H9 (cell line): ENCODE data around the gene CACNA1I. TPM values are rescaled to one million over a fixed set of nuclear protein-coding genes. Genes with fewer than 3 reads are reported as not detected.

Experiments used
- DNase-seq: peaks from one replicate; pipeline ENCODE4 v3.0.0-alpha.2; 2017
- H2AFZ ChIP-seq: one replicate; pipeline ENCODE4 v1.6.1; 2013; ENCODE audit warnings: mild to moderate bottlenecking, low read length, control low read depth, moderate library complexity
- H2AK5ac ChIP-seq: 2 replicates; pipeline ENCODE4 v1.6.1; 2013; ENCODE audit warnings: low read length, control low read depth, mixed read lengths; ENCODE audit not compliant: insufficient read length
- H2BK120ac ChIP-seq: one replicate; pipeline ENCODE4 v1.6.1; 2013; ENCODE audit warnings: low read depth, mild to moderate bottlenecking, low read length, control low read depth, inconsistent platforms; ENCODE audit not compliant: poor library complexity, severe bottlenecking
- H2BK12ac ChIP-seq: 2 replicates; pipeline ENCODE4 v1.6.1; 2013; ENCODE audit warnings: low read length, control low read depth, mixed read lengths, low read depth; ENCODE audit not compliant: insufficient read length
- H2BK15ac ChIP-seq: 2 replicates; pipeline ENCODE4 v1.6.1; 2013; ENCODE audit warnings: low read depth, low read length, control low read depth
- H2BK20ac ChIP-seq: one replicate; pipeline ENCODE4 v1.6.1; 2013; ENCODE audit warnings: low read depth, mild to moderate bottlenecking, low read length, control low read depth, inconsistent platforms; ENCODE audit not compliant: poor library complexity, severe bottlenecking
- H2BK5ac ChIP-seq: 2 replicates; pipeline ENCODE4 v1.6.1; 2013; ENCODE audit warnings: low read length, control low read depth, mixed read lengths; ENCODE audit not compliant: insufficient read length
- H3K14ac ChIP-seq: 2 replicates; pipeline ENCODE4 v1.6.1; 2013; ENCODE audit warnings: low read length, control low read depth; ENCODE audit not compliant: insufficient read depth
- H3K18ac ChIP-seq: 2 replicates; pipeline ENCODE4 v1.6.1; 2013; ENCODE audit warnings: low read depth, mild to moderate bottlenecking, mixed read lengths, low read length, control low read depth; ENCODE audit not compliant: insufficient read length
- H3K23ac ChIP-seq: 2 replicates; pipeline ENCODE4 v1.6.1; 2013; ENCODE audit warnings: low read length, control low read depth, mixed read lengths, low read depth; ENCODE audit not compliant: insufficient read length
- H3K23me2 ChIP-seq: 2 replicates; pipeline ENCODE4 v1.6.1; 2013; ENCODE audit warnings: low read depth, mild to moderate bottlenecking, mixed read lengths, low read length, control low read depth; ENCODE audit not compliant: insufficient read length, poor library complexity, severe bottlenecking
- H3K27ac ChIP-seq: 2 replicates; pipeline ENCODE4 v1.5.1; 2013; ENCODE audit warnings: low read length, control low read depth, mixed read lengths, low read depth; ENCODE audit not compliant: insufficient read length
- H3K27me3 ChIP-seq: 2 replicates; pipeline ENCODE4 v1.6.1; 2013; ENCODE audit warnings: low read length, control low read depth, inconsistent platforms; ENCODE audit not compliant: insufficient read depth
- H3K4ac ChIP-seq: 2 replicates; pipeline ENCODE4 v1.6.1; 2013; ENCODE audit warnings: low read depth, mild to moderate bottlenecking, control low read depth, inconsistent platforms, low read length, moderate library complexity
- H3K4me1 ChIP-seq: 2 replicates; pipeline ENCODE4 v1.6.1; 2013; ENCODE audit warnings: low read length, control low read depth, inconsistent platforms; ENCODE audit not compliant: insufficient read depth
- H3K4me2 ChIP-seq: 2 replicates; pipeline ENCODE4 v1.6.1; 2013; ENCODE audit warnings: low read length, control low read depth, mixed read lengths; ENCODE audit not compliant: insufficient read length, insufficient read depth
- H3K56ac ChIP-seq: 2 replicates; pipeline ENCODE4 v1.6.1; 2013; ENCODE audit warnings: low read depth, mild to moderate bottlenecking, mixed read lengths, low read length, control low read depth; ENCODE audit not compliant: insufficient read length
- H3K79me1 ChIP-seq: 2 replicates; pipeline ENCODE4 v1.6.1; 2013; ENCODE audit warnings: low read depth, mild to moderate bottlenecking, moderate library complexity, low read length, control low read depth, inconsistent platforms; ENCODE audit not compliant: insufficient read depth, poor library complexity, severe bottlenecking
- H3K79me2 ChIP-seq: 2 replicates; pipeline ENCODE4 v1.6.1; 2013; ENCODE audit warnings: low read length, control low read depth, inconsistent platforms; ENCODE audit not compliant: insufficient read depth
- H3K9ac ChIP-seq: 2 replicates; pipeline ENCODE4 v1.6.1; 2013; ENCODE audit warnings: low read length, control low read depth, mixed read lengths; ENCODE audit not compliant: insufficient read length; ENCODE audit errors: extremely low read depth
- H3K9me3 ChIP-seq: one replicate; pipeline ENCODE4 v1.6.1; 2013; ENCODE audit warnings: low read depth, low read length, inconsistent platforms; ENCODE audit not compliant: control insufficient read depth
- H3T11ph ChIP-seq: one replicate; pipeline ENCODE4 v1.6.1; 2013; ENCODE audit warnings: mild to moderate bottlenecking, low read length, control low read depth, inconsistent platforms
- H4K20me1 ChIP-seq: one replicate; pipeline ENCODE4 v1.6.1; 2013; ENCODE audit not compliant: control insufficient read depth, insufficient read length, insufficient read depth
- H4K5ac ChIP-seq: 2 replicates; pipeline ENCODE4 v1.6.1; 2013; ENCODE audit warnings: low read depth, mild to moderate bottlenecking, mixed read lengths, low read length, control low read depth; ENCODE audit not compliant: insufficient read length
- H4K8ac ChIP-seq: replicated peaks from 2 replicates; pipeline ENCODE4 v1.6.1; 2013; ENCODE audit warnings: low read length, control low read depth, mixed read lengths, low read depth; ENCODE audit not compliant: insufficient read length
- H4K91ac ChIP-seq: 2 replicates; pipeline ENCODE4 v1.6.1; 2013; ENCODE audit warnings: low read depth, mild to moderate bottlenecking, moderate library complexity, mixed read lengths, low read length, control low read depth; ENCODE audit not compliant: insufficient read length
- H3K27ac Mint-ChIP-seq, 3 experiments: 2 replicates in 2 of 3; 3 replicates in 1 of 3; pipeline ENCODE4 v1.8.0; 2020 to 2021; ENCODE audit warnings: mixed read lengths in 3 of 3, mild to moderate bottlenecking in 1 of 3, moderate library complexity in 1 of 3
- H3K27me3 Mint-ChIP-seq: 2 replicates; pipeline ENCODE4 v1.8.0; 2021; ENCODE audit warnings: low read depth, mild to moderate bottlenecking, moderate library complexity, mixed read lengths
- H3K36me3 Mint-ChIP-seq, 3 experiments: 2 replicates in 2 of 3; 3 replicates in 1 of 3; pipeline ENCODE4 v1.8.0; 2020 to 2021; ENCODE audit warnings: low read depth in 3 of 3, mixed read lengths in 3 of 3; ENCODE audit not compliant: insufficient read depth in 1 of 3
- H3K4me1 Mint-ChIP-seq, 2 experiments: 2 replicates each; pipeline ENCODE4 v1.8.0; 2020; ENCODE audit warnings: mixed read lengths in 2 of 2
- H3K4me3 Mint-ChIP-seq, 2 experiments: 2 replicates in 1 of 2; 3 replicates in 1 of 2; pipeline ENCODE4 v1.8.0; 2020 to 2021; ENCODE audit warnings: mild to moderate bottlenecking in 2 of 2, mixed read lengths in 2 of 2, moderate library complexity in 1 of 2
- H3K9me3 Mint-ChIP-seq, 2 experiments: 2 replicates in 1 of 2; 3 replicates in 1 of 2; pipeline ENCODE4 v1.8.0; 2020; ENCODE audit warnings: mild to moderate bottlenecking in 2 of 2, mixed read lengths in 2 of 2, moderate library complexity in 1 of 2
- CTCF ChIP-seq: fragments of 200-600 bp; sonication (generic); conservative IDR thresholded peaks from 3 replicates; pipeline ENCODE4 v1.8.0; 2021; ENCODE audit warnings: antibody characterized with exemption, mild to moderate bottlenecking
- WGBS: extraction: QIAGEN DNeasy Blood & Tissue Kit; methylation state at CpG from one replicate; pipeline ENCODE4 v1.1.7; 2013; ENCODE audit warnings: missing lambda C conversion rate, low lambda C conversion rate, mixed read lengths; ENCODE audit not compliant: insufficient read length; ENCODE audit errors: extremely low coverage; 5-methylcytosine and 5-hydroxymethylcytosine counted together
- total RNA-seq: library from RNA; stranded (reverse); gene quantifications from 2 replicates; pipeline ENCODE4 v1.2.1, GENCODE V29; 2021

CACNA1I gene
- total RNA-seq, 1 experiment from 2014 or later: 0.50 TPM

- Histone ChIP-seq H2AFZ (no peak overlapping the region), H2AK5ac (no peak overlapping the region), H4K20me1 (no peaks in the 10 kb centered on the region), H3K9ac (no peak overlapping the region), H3K79me1 (no peaks in the 10 kb centered on the region), H3K23me2 (no peaks in the 10 kb centered on the region), H3K27me3 (no peaks in the 10 kb centered on the region), H3K4me1 (no peaks in the 10 kb centered on the region), H2BK120ac (no peak overlapping the region), H4K91ac (no peak overlapping the region), H4K8ac (no peak overlapping the region), H3K79me2 (no peaks in the 10 kb centered on the region), H3K18ac (no peak overlapping the region), H3K27ac (no peak overlapping the region), H3K4ac (no peak overlapping the region), H3K9me3 (no peaks in the 10 kb centered on the region), H3K4me2 (no peak overlapping the region), H2BK12ac (no peak overlapping the region), H4K5ac (no peak overlapping the region), H2BK15ac (no peak overlapping the region), H3K14ac (no peak overlapping the region; the same call in 1 of the 2 replicates), H2BK5ac (no peak overlapping the region), H3T11ph (no peak overlapping the region), H3K23ac (no peak overlapping the region), H3K56ac (no peak overlapping the region), H2BK20ac (no peak overlapping the region)
- no peak overlapping the region for H3K4me3 Mint-ChIP-seq
- H3K4me1 Mint-ChIP-seq: no peaks in the 10 kb centered on the region
- H3K9me3 Mint-ChIP-seq: peaks cover 0 to 3% of the 10 kb centered on the region in 2 experiments; a peak in 1 of 5 replicates
- H3K36me3 Mint-ChIP-seq: no peaks in the 10 kb centered on the region
- no CpG with 5 or more reads among the region's 9 CpGs for WGBS
- no peak for DNase-seq
- TF ChIP-seq CTCF: no peak
- no peak overlapping the region for H3K27ac Mint-ChIP-seq
- H3K27me3 Mint-ChIP-seq: peaks cover 3% of the 10 kb centered on the region
Observed at GRCh38 chr22:39641660-39642310, 71.2 kb downstream of the CACNA1I start.
